Prostate gland (tissue), 2 donors: ENCODE measurements around the gene KANK2.

Source experiments
- POLR2A ChIP-seq: fragments of 450-650 bp; IDR thresholded peaks from one replicate; pipeline ENCODE4 v1.6.1; 2016; ENCODE audit warnings: antibody characterized with exemption, mild to moderate bottlenecking
- POLR2AphosphoS5 ChIP-seq: sonication (generic); formaldehyde crosslinking; IDR thresholded peaks from one replicate; pipeline ENCODE4 v1.6.1; 2017; ENCODE audit warnings: antibody characterized with exemption
- TF ChIP-seq, protein P1 (sequence below), 4 experiments: fragments of 200-600 bp in 2 of 4; fragments of 450-650 bp in 2 of 4; sonication (generic) in 2 of 4; IDR thresholded peaks; 1 replicate in 3 of 4; 2 replicates in 1 of 4; pipeline ENCODE4 v1.5.1; 2016 to 2019; ENCODE audit warnings: antibody characterized with exemption in 4 of 4, mild to moderate bottlenecking in 2 of 4, moderate library complexity in 2 of 4

DNA sequence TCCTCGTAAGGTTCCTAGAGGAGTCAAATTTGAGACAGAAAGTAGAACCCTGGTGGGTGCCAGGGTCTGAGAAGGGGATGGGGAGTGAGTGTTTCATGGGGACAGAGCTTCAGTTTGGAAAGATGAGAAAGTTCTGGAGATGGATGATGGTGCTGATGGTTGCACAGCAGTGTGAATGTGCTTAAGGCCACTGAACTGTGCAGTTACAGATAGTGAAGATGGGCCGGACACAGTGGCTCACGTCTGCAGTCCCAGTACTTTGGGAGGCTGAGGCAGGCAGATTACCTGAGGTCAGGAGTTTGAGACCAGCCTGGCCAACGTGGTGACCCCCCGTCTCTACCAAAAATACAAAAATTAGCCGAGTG lies 42.7 kb downstream of the KANK2 start:
- TF ChIP-seq POLR2A (no peak), POLR2AphosphoS5 (no peak)
- TF ChIP-seq, protein P1, sequence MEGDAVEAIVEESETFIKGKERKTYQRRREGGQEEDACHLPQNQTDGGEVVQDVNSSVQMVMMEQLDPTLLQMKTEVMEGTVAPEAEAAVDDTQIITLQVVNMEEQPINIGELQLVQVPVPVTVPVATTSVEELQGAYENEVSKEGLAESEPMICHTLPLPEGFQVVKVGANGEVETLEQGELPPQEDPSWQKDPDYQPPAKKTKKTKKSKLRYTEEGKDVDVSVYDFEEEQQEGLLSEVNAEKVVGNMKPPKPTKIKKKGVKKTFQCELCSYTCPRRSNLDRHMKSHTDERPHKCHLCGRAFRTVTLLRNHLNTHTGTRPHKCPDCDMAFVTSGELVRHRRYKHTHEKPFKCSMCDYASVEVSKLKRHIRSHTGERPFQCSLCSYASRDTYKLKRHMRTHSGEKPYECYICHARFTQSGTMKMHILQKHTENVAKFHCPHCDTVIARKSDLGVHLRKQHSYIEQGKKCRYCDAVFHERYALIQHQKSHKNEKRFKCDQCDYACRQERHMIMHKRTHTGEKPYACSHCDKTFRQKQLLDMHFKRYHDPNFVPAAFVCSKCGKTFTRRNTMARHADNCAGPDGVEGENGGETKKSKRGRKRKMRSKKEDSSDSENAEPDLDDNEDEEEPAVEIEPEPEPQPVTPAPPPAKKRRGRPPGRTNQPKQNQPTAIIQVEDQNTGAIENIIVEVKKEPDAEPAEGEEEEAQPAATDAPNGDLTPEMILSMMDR (IDR thresholded peaks at IDR 0.05), result no peak
